H9 (cell line): ENCODE measurements around the gene UVRAG. TPM values are rescaled to one million over a fixed set of nuclear protein-coding genes. Genes with fewer than 3 reads are reported as not detected.

ENCODE experiments used
- DNase-seq: peaks from one replicate; pipeline ENCODE4 v3.0.0-alpha.2; 2017
- H2AFZ ChIP-seq: one replicate; pipeline ENCODE4 v1.6.1; 2013; ENCODE audit warnings: mild to moderate bottlenecking, low read length, control low read depth, moderate library complexity
- H2AK5ac ChIP-seq: 2 replicates; pipeline ENCODE4 v1.6.1; 2013; ENCODE audit warnings: low read length, control low read depth, mixed read lengths; ENCODE audit not compliant: insufficient read length
- H2BK120ac ChIP-seq: one replicate; pipeline ENCODE4 v1.6.1; 2013; ENCODE audit warnings: low read depth, mild to moderate bottlenecking, low read length, control low read depth, inconsistent platforms; ENCODE audit not compliant: poor library complexity, severe bottlenecking
- H2BK12ac ChIP-seq: 2 replicates; pipeline ENCODE4 v1.6.1; 2013; ENCODE audit warnings: low read length, control low read depth, mixed read lengths, low read depth; ENCODE audit not compliant: insufficient read length
- H2BK15ac ChIP-seq: 2 replicates; pipeline ENCODE4 v1.6.1; 2013; ENCODE audit warnings: low read depth, low read length, control low read depth
- H2BK20ac ChIP-seq: one replicate; pipeline ENCODE4 v1.6.1; 2013; ENCODE audit warnings: low read depth, mild to moderate bottlenecking, low read length, control low read depth, inconsistent platforms; ENCODE audit not compliant: poor library complexity, severe bottlenecking
- H2BK5ac ChIP-seq: 2 replicates; pipeline ENCODE4 v1.6.1; 2013; ENCODE audit warnings: low read length, control low read depth, mixed read lengths; ENCODE audit not compliant: insufficient read length
- H3K14ac ChIP-seq: 2 replicates; pipeline ENCODE4 v1.6.1; 2013; ENCODE audit warnings: low read length, control low read depth; ENCODE audit not compliant: insufficient read depth
- H3K18ac ChIP-seq: 2 replicates; pipeline ENCODE4 v1.6.1; 2013; ENCODE audit warnings: low read depth, mild to moderate bottlenecking, mixed read lengths, low read length, control low read depth; ENCODE audit not compliant: insufficient read length
- H3K23ac ChIP-seq: 2 replicates; pipeline ENCODE4 v1.6.1; 2013; ENCODE audit warnings: low read length, control low read depth, mixed read lengths, low read depth; ENCODE audit not compliant: insufficient read length
- H3K23me2 ChIP-seq: 2 replicates; pipeline ENCODE4 v1.6.1; 2013; ENCODE audit warnings: low read depth, mild to moderate bottlenecking, mixed read lengths, low read length, control low read depth; ENCODE audit not compliant: insufficient read length, poor library complexity, severe bottlenecking
- H3K27ac ChIP-seq: 2 replicates; pipeline ENCODE4 v1.5.1; 2013; ENCODE audit warnings: low read length, control low read depth, mixed read lengths, low read depth; ENCODE audit not compliant: insufficient read length
- H3K27me3 ChIP-seq: 2 replicates; pipeline ENCODE4 v1.6.1; 2013; ENCODE audit warnings: low read length, control low read depth, inconsistent platforms; ENCODE audit not compliant: insufficient read depth
- H3K4ac ChIP-seq: 2 replicates; pipeline ENCODE4 v1.6.1; 2013; ENCODE audit warnings: low read depth, mild to moderate bottlenecking, control low read depth, inconsistent platforms, low read length, moderate library complexity
- H3K4me1 ChIP-seq: 2 replicates; pipeline ENCODE4 v1.6.1; 2013; ENCODE audit warnings: low read length, control low read depth, inconsistent platforms; ENCODE audit not compliant: insufficient read depth
- H3K4me2 ChIP-seq: 2 replicates; pipeline ENCODE4 v1.6.1; 2013; ENCODE audit warnings: low read length, control low read depth, mixed read lengths; ENCODE audit not compliant: insufficient read length, insufficient read depth
- H3K56ac ChIP-seq: 2 replicates; pipeline ENCODE4 v1.6.1; 2013; ENCODE audit warnings: low read depth, mild to moderate bottlenecking, mixed read lengths, low read length, control low read depth; ENCODE audit not compliant: insufficient read length
- H3K79me1 ChIP-seq: 2 replicates; pipeline ENCODE4 v1.6.1; 2013; ENCODE audit warnings: low read depth, mild to moderate bottlenecking, moderate library complexity, low read length, control low read depth, inconsistent platforms; ENCODE audit not compliant: insufficient read depth, poor library complexity, severe bottlenecking
- H3K79me2 ChIP-seq: 2 replicates; pipeline ENCODE4 v1.6.1; 2013; ENCODE audit warnings: low read length, control low read depth, inconsistent platforms; ENCODE audit not compliant: insufficient read depth
- H3K9ac ChIP-seq: 2 replicates; pipeline ENCODE4 v1.6.1; 2013; ENCODE audit warnings: low read length, control low read depth, mixed read lengths; ENCODE audit not compliant: insufficient read length; ENCODE audit errors: extremely low read depth
- H3K9me3 ChIP-seq: one replicate; pipeline ENCODE4 v1.6.1; 2013; ENCODE audit warnings: low read depth, low read length, inconsistent platforms; ENCODE audit not compliant: control insufficient read depth
- H3T11ph ChIP-seq: one replicate; pipeline ENCODE4 v1.6.1; 2013; ENCODE audit warnings: mild to moderate bottlenecking, low read length, control low read depth, inconsistent platforms
- H4K20me1 ChIP-seq: one replicate; pipeline ENCODE4 v1.6.1; 2013; ENCODE audit not compliant: control insufficient read depth, insufficient read length, insufficient read depth
- H4K5ac ChIP-seq: 2 replicates; pipeline ENCODE4 v1.6.1; 2013; ENCODE audit warnings: low read depth, mild to moderate bottlenecking, mixed read lengths, low read length, control low read depth; ENCODE audit not compliant: insufficient read length
- H4K8ac ChIP-seq: replicated peaks from 2 replicates; pipeline ENCODE4 v1.6.1; 2013; ENCODE audit warnings: low read length, control low read depth, mixed read lengths, low read depth; ENCODE audit not compliant: insufficient read length
- H4K91ac ChIP-seq: 2 replicates; pipeline ENCODE4 v1.6.1; 2013; ENCODE audit warnings: low read depth, mild to moderate bottlenecking, moderate library complexity, mixed read lengths, low read length, control low read depth; ENCODE audit not compliant: insufficient read length
- H3K27ac Mint-ChIP-seq, 3 experiments: 2 replicates in 2 of 3; 3 replicates in 1 of 3; pipeline ENCODE4 v1.8.0; 2020 to 2021; ENCODE audit warnings: mixed read lengths in 3 of 3, mild to moderate bottlenecking in 1 of 3, moderate library complexity in 1 of 3
- H3K27me3 Mint-ChIP-seq: 2 replicates; pipeline ENCODE4 v1.8.0; 2021; ENCODE audit warnings: low read depth, mild to moderate bottlenecking, moderate library complexity, mixed read lengths
- H3K36me3 Mint-ChIP-seq, 3 experiments: 2 replicates in 2 of 3; 3 replicates in 1 of 3; pipeline ENCODE4 v1.8.0; 2020 to 2021; ENCODE audit warnings: low read depth in 3 of 3, mixed read lengths in 3 of 3; ENCODE audit not compliant: insufficient read depth in 1 of 3
- H3K4me1 Mint-ChIP-seq, 2 experiments: 2 replicates each; pipeline ENCODE4 v1.8.0; 2020; ENCODE audit warnings: mixed read lengths in 2 of 2
- H3K4me3 Mint-ChIP-seq, 2 experiments: 2 replicates in 1 of 2; 3 replicates in 1 of 2; pipeline ENCODE4 v1.8.0; 2020 to 2021; ENCODE audit warnings: mild to moderate bottlenecking in 2 of 2, mixed read lengths in 2 of 2, moderate library complexity in 1 of 2
- H3K9me3 Mint-ChIP-seq, 2 experiments: 2 replicates in 1 of 2; 3 replicates in 1 of 2; pipeline ENCODE4 v1.8.0; 2020; ENCODE audit warnings: mild to moderate bottlenecking in 2 of 2, mixed read lengths in 2 of 2, moderate library complexity in 1 of 2
- WGBS: extraction: QIAGEN DNeasy Blood & Tissue Kit; methylation state at CpG from one replicate; pipeline ENCODE4 v1.1.7; 2013; ENCODE audit warnings: missing lambda C conversion rate, low lambda C conversion rate, mixed read lengths; ENCODE audit not compliant: insufficient read length; ENCODE audit errors: extremely low coverage; 5-methylcytosine and 5-hydroxymethylcytosine counted together
- total RNA-seq: library from RNA; stranded (reverse); gene quantifications from 2 replicates; pipeline ENCODE4 v1.2.1, GENCODE V29; 2021
- TF ChIP-seq, protein P1 (sequence below): fragments of 200-600 bp; sonication (generic); conservative IDR thresholded peaks from 3 replicates; pipeline ENCODE4 v1.8.0; 2021; ENCODE audit warnings: antibody characterized with exemption, mild to moderate bottlenecking

UVRAG gene
- total RNA-seq, 1 experiment from 2014 or later, result 18.5 TPM

DNA sequence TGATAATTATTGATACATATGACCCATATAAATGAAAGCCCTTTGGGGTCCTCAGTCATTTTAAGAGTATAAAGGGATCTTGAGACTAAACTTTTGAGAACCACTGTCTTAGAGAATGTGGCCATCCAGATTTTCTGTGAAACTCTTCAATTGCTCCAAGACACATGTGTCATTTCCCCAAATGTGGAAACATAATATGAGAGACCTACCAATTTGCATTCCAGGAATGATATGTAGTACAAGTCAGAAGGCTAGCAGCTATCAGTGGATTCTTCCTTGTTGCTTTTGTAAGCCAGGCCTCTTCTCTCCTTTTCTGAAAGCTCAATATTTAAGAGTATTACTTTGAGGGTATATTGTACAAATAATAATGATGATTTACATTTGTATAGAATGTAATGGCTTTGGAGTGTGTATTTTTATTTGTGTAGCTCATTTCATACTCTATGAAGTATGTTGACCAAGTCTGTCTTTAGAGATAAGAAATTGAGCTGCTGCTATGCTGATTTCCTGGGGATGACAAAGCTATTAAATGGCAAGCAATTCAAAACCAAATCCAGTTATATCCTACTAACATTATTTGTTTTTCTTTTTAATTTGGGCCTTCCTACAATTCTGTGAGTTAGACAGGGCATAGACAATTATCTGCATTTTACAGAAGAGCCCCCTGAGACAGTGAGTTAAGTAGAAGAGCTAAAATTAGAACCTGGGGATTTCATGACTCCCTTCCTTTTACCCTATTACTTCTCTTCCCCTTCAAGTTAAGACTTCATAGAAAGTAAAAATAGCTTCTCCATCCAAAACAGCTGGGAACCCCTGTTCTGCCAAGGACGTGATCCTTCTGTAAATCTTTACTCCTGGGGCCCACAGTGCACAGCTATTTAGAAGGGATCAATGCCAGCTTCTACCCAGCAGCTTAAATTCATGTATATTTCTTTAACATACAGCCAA is 259.4 kb downstream of the UVRAG start:
- H2BK20ac ChIP-seq, result no peak overlapping the region
- no peak overlapping the region for H2AK5ac ChIP-seq
- H2AFZ ChIP-seq, result no peak overlapping the region
- H3K23ac ChIP-seq, result no peak overlapping the region
- no peaks in the 10 kb centered on the region for H3K23me2 ChIP-seq
- H3K79me1 ChIP-seq, result no peaks in the 10 kb centered on the region
- H3K14ac ChIP-seq, result no peak overlapping the region
- Mint-ChIP-seq H3K27ac (peak overlapping the region in 1 of 3 experiments; percentile 64; a peak in 1 of 7 replicates), H3K36me3 (peaks cover 0 to 9% (median 4%) of the 10 kb centered on the region in 3 experiments; a peak in 4 of 7 replicates), H3K4me3 (no peak overlapping the region), H3K4me1 (no peaks in the 10 kb centered on the region), H3K27me3 (no peaks in the 10 kb centered on the region), H3K9me3 (no peaks in the 10 kb centered on the region)
- H3K27me3 ChIP-seq, result no peaks in the 10 kb centered on the region
- no peak overlapping the region for H2BK12ac ChIP-seq
- H4K91ac ChIP-seq, result no peak overlapping the region
- no CpG with 5 or more reads among the region's 1 CpG for WGBS
- H3K4me1 ChIP-seq, result no peaks in the 10 kb centered on the region; the same call in 1 of the 2 replicates
- no peak for DNase-seq
- no peak overlapping the region for H3T11ph ChIP-seq
- no peak overlapping the region for H3K27ac ChIP-seq
- H3K9ac ChIP-seq, result no peak overlapping the region
- no peak overlapping the region for H3K4ac ChIP-seq
- H3K18ac ChIP-seq, result no peak overlapping the region
- no peak overlapping the region for H3K4me2 ChIP-seq
- TF ChIP-seq, protein P1, sequence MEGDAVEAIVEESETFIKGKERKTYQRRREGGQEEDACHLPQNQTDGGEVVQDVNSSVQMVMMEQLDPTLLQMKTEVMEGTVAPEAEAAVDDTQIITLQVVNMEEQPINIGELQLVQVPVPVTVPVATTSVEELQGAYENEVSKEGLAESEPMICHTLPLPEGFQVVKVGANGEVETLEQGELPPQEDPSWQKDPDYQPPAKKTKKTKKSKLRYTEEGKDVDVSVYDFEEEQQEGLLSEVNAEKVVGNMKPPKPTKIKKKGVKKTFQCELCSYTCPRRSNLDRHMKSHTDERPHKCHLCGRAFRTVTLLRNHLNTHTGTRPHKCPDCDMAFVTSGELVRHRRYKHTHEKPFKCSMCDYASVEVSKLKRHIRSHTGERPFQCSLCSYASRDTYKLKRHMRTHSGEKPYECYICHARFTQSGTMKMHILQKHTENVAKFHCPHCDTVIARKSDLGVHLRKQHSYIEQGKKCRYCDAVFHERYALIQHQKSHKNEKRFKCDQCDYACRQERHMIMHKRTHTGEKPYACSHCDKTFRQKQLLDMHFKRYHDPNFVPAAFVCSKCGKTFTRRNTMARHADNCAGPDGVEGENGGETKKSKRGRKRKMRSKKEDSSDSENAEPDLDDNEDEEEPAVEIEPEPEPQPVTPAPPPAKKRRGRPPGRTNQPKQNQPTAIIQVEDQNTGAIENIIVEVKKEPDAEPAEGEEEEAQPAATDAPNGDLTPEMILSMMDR, result no peak
- H3K9me3 ChIP-seq, result no peaks in the 10 kb centered on the region
- no peak overlapping the region for H2BK15ac ChIP-seq
- no peak overlapping the region for H2BK120ac ChIP-seq
- H3K79me2 ChIP-seq, result no peaks in the 10 kb centered on the region; the same call in 1 of the 2 replicates
- H4K20me1 ChIP-seq, result no peaks in the 10 kb centered on the region
- H4K5ac ChIP-seq, result no peak overlapping the region
- no peak overlapping the region for H4K8ac ChIP-seq
- no peak overlapping the region for H3K56ac ChIP-seq
- H2BK5ac ChIP-seq, result no peak overlapping the region
